ENCODE data around the gene MRNIP. TPM values are rescaled to one million over a fixed set of nuclear protein-coding genes. Genes with fewer than 3 reads are reported as not detected.
A peak's percentile ranks its signal among the peaks of the same experiment; 100 is the strongest.

The MRNIP gene
- total RNA-seq, 1 experiment from 2014 or later = 35.9 TPM

DNA sequence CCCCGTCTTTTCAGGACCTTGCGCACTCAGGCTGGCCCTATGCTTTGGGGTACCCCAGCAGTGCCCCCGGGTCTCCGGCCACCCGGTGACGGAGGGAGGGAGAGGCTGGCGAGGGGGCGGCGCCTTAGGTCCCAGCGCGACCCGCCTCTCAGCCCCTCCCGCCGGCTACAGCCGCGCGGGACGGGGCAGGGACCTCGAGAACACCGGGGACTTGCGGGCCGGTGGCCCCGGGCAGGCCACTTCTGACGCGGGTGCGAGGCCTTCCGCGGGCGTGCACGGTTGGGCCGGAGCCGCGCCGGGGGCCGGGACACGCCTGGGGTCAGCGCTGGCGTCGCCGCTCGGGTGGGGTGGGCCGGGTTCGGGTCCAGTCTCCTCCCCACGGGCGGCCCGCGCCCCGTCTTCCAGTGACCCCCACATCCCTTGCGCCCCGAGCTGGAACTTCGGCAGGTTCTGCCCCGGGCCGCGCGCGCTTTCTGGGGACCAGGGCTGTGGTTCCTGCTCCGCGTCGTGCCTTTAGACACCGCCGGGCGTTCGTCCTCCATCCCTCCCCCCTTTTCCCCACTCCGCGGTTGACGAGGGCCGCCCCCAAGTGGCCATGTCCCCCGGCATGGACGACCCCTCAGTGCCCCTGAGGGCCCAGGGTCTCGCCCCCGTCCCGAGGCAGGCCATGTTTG lies 41.7 kb downstream of the MRNIP start:
- in situ Hi-C loops (cut with HindIII; ENCODE audit: low pct_unique_long_range_greater_than_20kb, low sequenced_read_pairs) = no loop called here
- DNase-seq (ENCODE audit: low read depth) = no peak

DNA sequence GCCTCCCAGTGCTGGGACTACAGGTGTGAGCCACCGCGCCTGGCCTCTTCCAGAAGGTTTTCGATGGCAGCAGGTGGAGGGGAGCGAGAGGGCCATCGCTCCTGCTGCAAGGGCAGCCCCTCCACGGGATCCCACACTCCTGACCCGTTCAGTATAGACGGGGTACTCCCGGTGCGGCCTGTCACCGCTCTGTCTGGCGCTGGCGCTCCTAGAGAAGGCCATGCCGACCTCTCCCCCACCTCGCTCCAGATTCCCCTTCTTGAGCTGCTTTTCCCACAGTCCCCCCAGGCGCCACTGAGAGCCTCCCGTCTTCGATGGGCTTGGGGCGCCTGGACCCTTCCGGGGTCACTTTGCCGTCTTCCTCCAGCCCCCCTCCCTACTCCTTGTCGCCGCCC lies 42.2 kb downstream of the MRNIP start:
- in situ Hi-C loops (cut with HindIII; ENCODE audit: low pct_unique_long_range_greater_than_20kb, low sequenced_read_pairs) = no loop called here
- no peak for DNase-seq (ENCODE audit: low read depth)

DNA sequence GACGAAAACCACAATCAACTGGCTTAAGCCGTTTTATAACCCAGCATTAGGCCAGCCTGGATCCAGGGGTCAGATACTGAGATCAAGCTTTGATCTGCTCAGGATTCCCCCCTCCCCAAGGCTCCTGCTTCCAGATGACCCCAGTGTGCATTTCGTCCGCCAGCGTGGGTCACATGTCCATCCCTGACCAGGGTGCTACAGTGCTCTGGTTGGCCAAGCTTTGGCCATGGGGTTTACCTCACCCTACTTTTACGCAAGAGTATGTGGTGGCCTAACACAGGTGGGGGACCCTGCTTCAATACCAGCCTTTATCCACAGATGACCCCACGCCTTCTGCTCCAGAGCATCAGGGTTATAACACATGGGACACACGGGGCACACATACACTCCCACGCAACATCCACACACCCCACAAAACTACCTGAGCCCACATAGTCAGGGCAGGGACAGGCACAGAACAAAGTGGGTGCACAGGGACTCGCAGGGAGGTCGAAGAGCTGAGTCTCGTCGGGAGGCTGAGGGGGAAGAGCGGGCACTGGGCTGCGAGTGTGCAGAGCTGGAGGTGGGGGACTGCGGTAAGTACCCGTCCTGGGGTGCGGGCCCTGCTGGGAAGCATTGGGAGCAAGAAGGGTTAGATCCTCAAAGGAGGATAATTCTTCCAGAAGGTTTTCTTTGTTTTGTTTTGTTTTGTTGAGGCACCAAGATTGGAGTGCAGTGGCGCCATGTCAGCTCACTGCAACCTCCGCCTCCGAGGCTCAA lies 42.9 kb downstream of the MRNIP start:
- in situ Hi-C loops (cut with HindIII; ENCODE audit: low pct_unique_long_range_greater_than_20kb, low sequenced_read_pairs) = no loop called here
- DNase-seq (ENCODE audit: low read depth) = no peak

DNA sequence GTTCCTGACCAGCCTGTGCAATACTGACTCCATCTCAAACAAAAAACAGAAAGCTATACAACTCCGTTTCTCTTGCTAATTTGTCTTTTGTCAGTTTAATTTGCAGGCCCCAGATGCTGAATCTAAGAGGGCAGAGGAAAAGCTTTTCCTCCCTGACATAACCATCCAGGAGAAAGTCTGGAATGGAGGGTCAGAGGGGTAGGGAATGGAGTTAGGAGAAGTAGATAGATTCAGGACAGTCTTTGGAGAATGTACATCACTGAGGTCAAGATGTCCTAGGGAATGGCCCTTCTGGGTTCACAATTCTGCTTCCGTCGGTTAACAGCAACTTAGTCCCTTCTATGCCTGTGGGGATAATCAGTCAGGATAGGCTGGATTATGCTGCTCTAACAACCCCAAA lies 44.5 kb downstream of the MRNIP start:
- in situ Hi-C loops (cut with HindIII; ENCODE audit: low pct_unique_long_range_greater_than_20kb, low sequenced_read_pairs) = no loop called here

DNA sequence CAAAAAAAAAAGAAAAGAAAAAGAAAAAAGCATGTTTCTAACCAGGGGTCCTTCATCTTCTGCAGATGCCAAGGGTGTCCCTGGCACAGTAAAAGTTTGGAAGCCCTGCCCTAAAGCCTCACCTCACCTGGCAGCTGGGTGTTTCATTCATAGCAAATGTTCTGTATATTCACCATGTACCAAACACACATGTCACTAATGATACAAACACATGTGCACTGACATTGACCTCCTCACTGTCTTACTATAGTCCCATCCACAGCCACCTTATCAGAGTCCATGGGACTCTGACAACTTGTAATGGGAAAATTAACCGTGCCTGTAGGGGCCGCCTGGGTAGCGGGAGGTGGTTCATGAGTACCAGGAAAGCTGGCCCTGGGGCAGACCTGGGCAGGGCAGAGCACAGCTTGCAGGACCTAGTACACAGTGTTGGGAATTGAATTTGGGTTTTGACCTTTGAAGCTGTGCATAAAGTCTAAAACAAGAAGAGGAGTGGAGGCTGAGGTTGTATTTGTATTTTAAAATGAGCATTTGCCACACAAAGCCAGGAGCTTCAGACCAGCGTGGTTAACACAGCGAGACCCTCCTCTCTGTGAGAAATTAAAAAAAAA lies 45.5 kb downstream of the MRNIP start:
- in situ Hi-C loops (cut with HindIII; ENCODE audit: low pct_unique_long_range_greater_than_20kb, low sequenced_read_pairs) = no loop called here
- no peak for DNase-seq (ENCODE audit: low read depth)

More for the DNA sequence above, 44.5 kb downstream of the MRNIP start:
- DNase-seq (ENCODE audit: low read depth) = no peak

DNA sequence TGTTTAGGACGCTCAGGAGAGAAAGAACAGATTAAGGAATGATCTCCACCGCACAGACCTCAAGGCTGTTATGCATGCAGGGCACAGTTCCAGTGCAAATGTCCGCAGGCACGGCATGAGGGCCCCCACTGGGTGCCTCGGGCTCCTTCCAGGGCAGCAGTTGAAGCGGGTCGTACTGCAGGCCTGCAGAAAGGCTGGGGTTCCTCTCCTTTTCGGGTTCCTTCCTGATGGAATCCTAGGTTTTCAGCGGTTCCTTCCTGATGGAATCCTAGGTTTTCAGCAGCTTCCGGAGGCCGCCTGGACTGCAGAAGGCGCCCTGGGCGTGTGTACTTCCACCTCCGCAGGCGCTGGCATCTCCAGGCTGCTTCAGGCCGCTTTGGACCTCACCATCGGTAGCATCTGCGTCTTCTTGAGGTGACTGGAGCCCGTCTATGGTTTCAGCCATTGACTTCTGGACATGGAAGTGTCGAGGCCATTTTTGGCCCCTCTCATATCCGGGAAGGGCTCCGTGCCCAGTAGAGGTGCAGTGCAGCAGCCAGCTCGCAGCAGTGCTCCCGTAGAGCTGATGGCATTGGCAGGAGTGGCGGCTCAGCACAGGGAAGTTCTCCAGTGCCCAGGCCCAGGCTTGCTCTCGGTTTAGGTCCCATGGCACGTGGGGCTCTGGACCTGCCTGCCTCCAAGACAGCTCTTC lies 46.3 kb downstream of the MRNIP start:
- DNase-seq (ENCODE audit: low read depth) = no peak
- in situ Hi-C loops (cut with HindIII; ENCODE audit: low pct_unique_long_range_greater_than_20kb, low sequenced_read_pairs) = no loop called here

DNA sequence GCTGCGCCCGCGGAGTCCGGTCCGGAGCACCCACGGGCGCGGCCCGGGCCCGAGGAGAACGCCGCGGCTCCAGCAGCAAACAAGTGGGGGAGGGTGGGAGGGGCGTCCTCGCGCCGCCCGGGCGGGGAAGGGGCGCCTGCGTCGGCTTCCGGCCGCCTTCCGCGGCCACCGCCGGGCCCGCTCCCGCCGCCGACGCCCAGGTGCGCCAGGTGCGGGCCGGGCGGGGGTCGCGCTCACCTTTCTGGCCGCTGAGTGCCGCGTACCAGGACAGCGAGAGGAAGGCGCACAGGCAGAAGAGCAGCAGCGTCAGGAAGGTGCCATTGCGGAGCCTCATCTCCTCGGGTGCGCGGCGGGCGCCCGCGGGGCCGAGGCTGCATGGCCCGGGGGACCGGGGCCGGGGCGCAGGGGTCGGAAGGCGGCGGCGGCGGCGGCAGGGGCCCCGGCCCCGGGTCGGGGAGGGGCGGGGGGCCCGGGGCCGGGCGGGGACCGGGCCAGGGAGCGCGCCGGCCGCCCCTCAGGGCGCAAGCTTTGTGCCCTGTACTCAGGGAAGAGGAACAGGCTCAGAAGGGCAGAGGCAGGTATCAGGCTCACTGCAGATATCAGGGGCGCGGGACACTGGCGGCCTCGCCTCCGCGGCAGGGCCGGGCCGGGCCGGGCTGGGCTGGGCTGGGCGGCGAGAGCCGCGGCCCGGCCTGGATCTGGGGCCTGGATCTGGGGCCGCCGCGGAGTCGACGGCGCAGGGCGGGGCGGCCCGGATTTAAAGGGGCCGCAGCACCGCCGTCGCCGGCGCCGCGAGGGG lies 52.2 kb downstream of the MRNIP start, which contains the start of gene MGAT4B:
MGAT4B (minus strand) TSS at position 617 of the 799 bp plus-strand sequence; CDS start at position 334, 283 bp downstream.
- DNase-seq (ENCODE audit: low read depth) = peak; percentile 72
- in situ Hi-C loops (cut with HindIII; ENCODE audit: low pct_unique_long_range_greater_than_20kb, low sequenced_read_pairs) = no loop called here

DNA sequence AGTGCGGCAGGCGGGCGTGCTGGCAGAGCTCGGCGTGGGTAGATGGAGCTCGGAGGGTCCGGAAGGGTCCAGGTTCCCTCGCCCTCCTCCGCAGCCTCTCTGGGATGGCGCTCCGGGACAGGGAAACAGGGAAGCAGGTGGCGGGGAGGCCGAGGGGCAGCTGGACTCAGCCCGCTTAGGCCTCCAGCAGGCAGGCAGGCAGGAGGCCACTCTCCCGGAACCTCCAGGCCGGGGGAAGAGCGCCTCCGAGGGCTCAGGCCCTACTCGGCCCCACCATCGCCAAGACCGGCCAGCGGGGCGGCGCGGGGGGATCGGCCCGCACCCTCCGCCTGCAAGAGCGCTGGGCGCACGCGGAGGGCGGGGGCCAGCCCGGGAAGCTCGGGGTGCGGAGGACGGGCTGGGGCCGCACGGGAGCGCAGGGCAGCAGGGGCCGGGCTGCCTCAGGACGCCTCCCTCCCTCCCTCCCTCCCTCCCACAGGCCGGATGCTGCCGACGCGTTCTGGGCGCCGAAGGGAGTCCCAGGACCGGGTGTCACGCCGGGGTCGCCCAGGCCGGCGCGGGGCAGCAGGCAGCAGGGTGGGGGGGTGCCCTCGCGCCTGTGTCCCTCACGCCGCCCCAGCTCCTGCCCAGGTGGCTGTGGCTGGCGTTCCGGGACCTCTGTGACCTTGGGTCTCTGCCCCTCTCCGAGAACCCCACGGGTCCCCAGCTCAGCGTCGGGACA lies 52.9 kb downstream of the MRNIP start:
- DNase-seq (ENCODE audit: low read depth) = peak; percentile 45
- in situ Hi-C loops (cut with HindIII; ENCODE audit: low pct_unique_long_range_greater_than_20kb, low sequenced_read_pairs) = no loop called here

DNA sequence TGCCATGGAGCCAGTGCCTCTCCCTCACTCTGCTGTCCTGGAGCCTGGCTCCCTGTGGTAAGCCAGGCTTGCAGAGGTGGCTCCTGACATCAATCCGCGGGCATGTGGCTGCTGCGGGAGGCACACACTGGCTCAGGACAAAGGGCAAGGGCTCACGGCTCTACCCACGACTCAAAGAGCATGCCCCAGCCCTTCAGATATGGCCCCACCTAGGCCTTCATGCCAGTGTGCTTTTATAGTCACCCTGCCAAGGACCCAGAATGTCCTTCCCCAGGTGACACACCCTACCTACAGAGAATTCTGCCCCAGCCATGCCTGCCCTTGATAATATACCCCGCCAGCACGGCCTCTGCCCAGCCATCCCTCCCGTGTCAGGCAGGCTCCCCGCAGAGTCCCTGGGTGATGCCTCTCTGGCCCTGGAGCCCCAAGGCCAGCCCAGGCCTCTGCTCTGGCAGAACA lies 53.5 kb downstream of the MRNIP start:
- DNase-seq (ENCODE audit: low read depth) = no peak
- in situ Hi-C loops (cut with HindIII; ENCODE audit: low pct_unique_long_range_greater_than_20kb, low sequenced_read_pairs) = no loop called here

DNA sequence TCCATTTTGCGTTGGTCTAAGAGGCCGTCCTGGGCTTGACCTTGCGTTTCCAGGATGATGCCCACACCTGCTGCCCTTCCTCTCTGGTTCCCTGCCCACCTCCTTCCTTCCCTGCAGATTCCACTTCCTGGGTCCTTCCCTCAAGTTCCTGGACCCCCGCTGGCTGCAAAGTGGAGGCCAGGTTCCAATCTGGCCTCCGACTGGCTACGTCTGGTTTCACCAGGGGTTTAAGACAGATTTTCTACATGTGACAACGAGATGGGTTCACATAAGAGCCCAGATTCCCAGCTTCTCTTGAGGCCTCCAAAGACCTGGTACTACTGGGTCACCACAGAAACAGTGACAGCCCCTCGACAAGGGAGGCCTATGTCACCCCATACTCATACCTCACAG lies 54.1 kb downstream of the MRNIP start:
- no peak for DNase-seq (ENCODE audit: low read depth)
- in situ Hi-C loops (cut with HindIII; ENCODE audit: low pct_unique_long_range_greater_than_20kb, low sequenced_read_pairs) = no loop called here

DNA sequence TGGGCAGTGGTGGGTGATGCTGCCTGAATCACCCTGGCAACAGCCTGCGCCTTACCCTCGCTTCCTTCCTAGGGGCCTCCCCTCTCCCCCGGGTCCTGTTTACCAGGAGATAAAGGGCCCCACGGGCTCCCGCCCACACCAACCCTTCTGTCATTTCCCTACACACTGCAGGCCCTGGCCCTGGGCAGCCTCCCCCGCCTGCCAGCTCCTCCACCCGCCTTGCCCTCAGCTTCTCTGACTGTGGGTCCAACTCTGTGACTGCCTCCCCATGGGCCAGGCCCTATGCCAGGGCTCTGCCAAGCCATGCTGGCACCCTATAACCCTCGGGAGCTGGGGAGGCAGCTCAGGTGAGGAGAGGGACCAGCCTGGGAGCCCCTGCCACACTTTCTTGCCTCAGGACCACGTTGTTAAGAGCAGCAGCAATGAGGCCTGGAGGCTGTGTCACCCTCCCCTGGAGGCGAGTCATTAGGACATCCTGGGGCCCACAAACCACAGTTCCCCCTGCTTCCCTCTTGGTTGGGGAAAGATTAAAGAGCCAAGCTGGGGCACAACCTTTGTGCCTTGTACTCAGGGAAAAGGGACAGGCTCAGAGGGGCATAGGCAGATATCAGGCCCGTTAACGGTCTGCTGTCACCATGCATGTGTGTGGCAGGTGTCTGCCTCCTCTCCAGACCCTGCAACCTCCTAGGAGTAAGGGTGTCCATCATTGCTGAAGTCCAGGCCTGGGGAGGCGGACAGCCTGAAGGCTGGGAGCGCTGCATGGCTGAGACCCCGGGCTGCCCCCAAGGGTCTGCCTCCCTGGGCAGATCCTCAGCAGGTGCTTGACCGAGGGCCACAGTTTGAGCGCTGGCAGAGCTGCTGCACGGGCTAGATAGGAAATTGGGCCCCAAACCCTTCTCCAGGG lies 54.7 kb downstream of the MRNIP start:
- in situ Hi-C loops (cut with HindIII; ENCODE audit: low pct_unique_long_range_greater_than_20kb, low sequenced_read_pairs) = no loop called here
- peak; percentile 38 for DNase-seq (ENCODE audit: low read depth)

DNA sequence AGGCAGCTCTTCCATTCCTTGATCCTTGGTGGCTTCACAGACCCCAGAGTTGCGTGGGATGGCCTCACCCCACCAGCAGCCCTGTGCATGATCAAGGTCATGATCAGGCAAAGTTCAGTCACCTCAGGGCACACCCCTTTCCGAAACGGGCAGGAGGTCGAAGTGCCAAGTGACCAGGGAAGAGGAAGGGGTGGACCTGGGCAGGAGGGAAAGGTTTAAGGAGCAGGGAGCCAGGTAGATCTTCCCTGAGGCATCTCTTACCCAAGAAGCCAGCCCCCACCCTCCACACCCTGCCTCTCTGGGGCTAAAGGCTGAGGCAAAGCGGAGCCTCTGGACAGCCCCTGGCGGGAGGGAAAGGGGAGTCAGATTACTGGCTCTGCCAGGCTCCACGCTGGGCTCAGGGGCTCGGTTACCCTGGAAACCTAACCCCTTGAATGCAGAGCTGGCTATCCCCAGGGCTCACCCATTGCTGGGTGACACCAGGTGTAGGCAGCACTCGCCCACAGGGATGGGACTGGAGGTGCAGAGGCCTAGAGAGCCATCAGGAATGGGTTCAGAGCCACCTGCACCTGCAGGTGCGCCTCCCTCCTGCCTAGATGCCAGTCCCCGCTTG lies 55.6 kb downstream of the MRNIP start:
- DNase-seq (ENCODE audit: low read depth) = no peak
- in situ Hi-C loops (cut with HindIII; ENCODE audit: low pct_unique_long_range_greater_than_20kb, low sequenced_read_pairs) = no loop called here

DNA sequence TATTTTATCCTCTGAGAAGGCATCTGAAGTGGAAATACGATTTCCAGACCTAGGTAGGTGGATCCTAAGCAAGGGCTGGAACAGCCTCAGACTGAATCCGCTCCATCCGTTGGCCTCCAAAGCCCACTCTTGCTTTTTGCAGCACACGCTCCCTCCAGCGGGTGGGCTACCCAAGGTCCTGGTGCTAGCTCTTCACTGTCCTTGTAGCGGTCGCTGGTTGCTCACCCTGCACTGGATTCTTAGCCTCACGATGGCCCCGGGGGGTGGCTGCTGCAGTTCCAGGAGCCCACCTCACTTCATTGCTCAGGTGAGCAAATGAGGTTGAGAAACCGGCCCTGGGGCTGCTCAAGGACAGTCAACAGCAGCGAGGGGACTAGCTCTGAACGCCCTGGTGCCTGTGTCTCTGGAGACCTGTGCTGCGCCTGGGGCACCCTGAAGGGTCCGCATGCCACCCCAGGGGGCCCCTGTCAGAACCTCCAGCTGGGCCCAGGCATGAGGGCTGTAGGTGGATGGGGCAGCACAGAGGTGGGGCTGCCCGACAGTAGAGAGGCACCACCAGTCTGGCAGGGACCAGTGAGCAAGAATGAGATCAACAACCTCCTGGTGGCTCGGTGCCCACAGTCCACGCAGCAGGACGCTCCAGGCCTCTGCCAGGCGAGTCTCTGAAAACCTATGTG lies 56.3 kb downstream of the MRNIP start:
- no peak for DNase-seq (ENCODE audit: low read depth)

DNA sequence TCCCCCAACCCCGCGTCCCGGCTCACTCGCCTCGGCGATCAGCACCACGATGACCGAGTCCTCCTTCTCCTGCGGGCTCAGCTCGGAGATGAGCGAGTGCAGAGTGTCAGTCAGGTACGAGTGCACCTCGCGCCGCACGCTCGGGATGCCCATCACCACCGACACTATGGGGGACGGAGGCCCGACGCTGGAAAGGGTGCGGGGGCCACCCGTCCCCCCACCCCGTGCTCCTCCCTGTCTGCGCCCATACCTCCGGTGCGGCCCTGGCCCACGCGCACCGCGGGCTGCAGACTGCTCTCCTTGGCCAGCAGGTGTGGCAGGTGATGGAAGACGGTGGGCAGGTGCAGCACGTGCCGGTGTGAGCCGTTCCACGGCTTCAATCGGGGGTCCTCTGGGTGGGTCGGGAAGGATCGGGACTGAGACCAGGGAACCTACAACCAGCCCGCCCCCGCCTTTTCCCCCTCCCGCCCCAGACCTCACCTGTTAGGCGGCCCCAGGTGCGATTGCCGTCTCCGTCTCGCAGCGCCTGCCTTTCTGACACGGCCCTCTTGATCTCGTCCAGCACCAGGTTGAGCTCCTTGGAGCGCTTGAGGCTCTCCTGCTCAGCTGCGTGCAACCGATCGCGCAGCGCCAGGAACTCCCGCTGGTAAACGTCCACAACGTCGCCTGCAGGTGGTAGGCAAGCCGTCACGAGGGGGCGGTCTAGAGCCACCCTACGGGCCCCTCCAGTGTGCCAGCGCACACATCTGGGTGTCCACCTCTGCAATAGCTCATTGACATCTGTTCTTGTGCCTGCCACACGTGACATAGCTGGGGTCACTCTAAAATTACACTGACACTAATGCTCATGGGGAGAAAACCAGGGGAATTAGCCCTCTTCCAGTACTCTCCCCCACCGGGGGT lies 57.1 kb downstream of the MRNIP start:
- no peak for DNase-seq (ENCODE audit: low read depth)
- in situ Hi-C loops (cut with HindIII; ENCODE audit: low pct_unique_long_range_greater_than_20kb, low sequenced_read_pairs) = no loop called here

More for the DNA sequence above, 56.3 kb downstream of the MRNIP start:
- in situ Hi-C loops (cut with HindIII; ENCODE audit: low pct_unique_long_range_greater_than_20kb, low sequenced_read_pairs) = no loop called here
